K562 (cell line): ENCODE measurements around the gene PM20D2. TPM values are rescaled to one million over a fixed set of nuclear protein-coding genes. Genes with fewer than 3 reads are reported as not detected.

Experiments used
- ATAC-seq: fragments of 200-7000 bp; cut with Tn5 transposase; 3 replicates; pipeline ENCODE4 v1.9.1; 2020; ENCODE audit warnings: moderate library complexity
- BruUV-seq: library from RNA; stranded (reverse); fragments of 400-500 nt; replicated peaks from 2 replicates; lab custom pipeline; 2021; lab: Mats Ljungman, UMichigan
- CTCF ChIA-PET: fragments of 300-600 bp; formaldehyde crosslinking; extraction: SDS; loops from one replicate; lab custom pipeline; 2021; ENCODE audit warnings: low intra/inter-chr PET ratio; lab: Yijun Ruan, JAX
- POLR2A ChIA-PET: fragments of 300-600, 350-650 bp; sonication (Branson Sonifier 250); formaldehyde crosslinking; extraction: SDS; loops from one replicate; lab custom pipeline; 2021; ENCODE audit warnings: antibody characterized with exemption, inconsistent platforms; lab: Yijun Ruan, JAX
- DNase-seq, 4 experiments: peaks; one replicate each; pipeline versions ENCODE4 v3.0.0 to v3.0.0-alpha.2; 2011 to 2018; ENCODE audit warnings: low spot score in 3 of 4, mixed read lengths in 3 of 4; ENCODE audit errors: extremely low read depth in 1 of 4
- FAIRE-seq: peaks from 2 replicates; lab custom pipeline; 2011; peaks lifted over from hg19 to GRCh38; lab: Jason Lieb, UNC
- H2AFZ ChIP-seq: 2 replicates; pipeline ENCODE4 v1.6.0; 2011; ENCODE audit warnings: low read depth, low read length, control low read depth, inconsistent platforms
- H3K27ac ChIP-seq: fragments of 200-600 bp; 3 replicates; pipeline ENCODE4 v1.8.0; 2011; ENCODE audit warnings: low read depth, mild to moderate bottlenecking, control low read depth, inconsistent platforms, low read length, moderate library complexity, mixed read lengths; ENCODE audit errors: extremely low read depth
- H3K27me3 ChIP-seq, 2 experiments: fragments of 300-600 bp in 1 of 2; 2 replicates in 1 of 2; 3 replicates in 1 of 2; pipeline versions ENCODE4 v1.6.0 to v1.8.0; 2011; ENCODE audit warnings: inconsistent platforms in 2 of 2, low read length in 2 of 2, mild to moderate bottlenecking in 1 of 2, mixed read lengths in 1 of 2, moderate library complexity in 1 of 2; ENCODE audit not compliant: control insufficient read depth in 2 of 2, insufficient read depth in 2 of 2
- H3K36me3 ChIP-seq: fragments of 300-600 bp; 3 replicates; pipeline ENCODE4 v1.8.0; 2011; ENCODE audit warnings: mild to moderate bottlenecking, low read length, inconsistent platforms; ENCODE audit not compliant: control insufficient read depth, insufficient read depth
- H3K4me1 ChIP-seq, 2 experiments: fragments of 200-600 bp in 1 of 2; replicated peaks in 1 of 2; 2 replicates in 1 of 2; 3 replicates in 1 of 2; pipeline versions ENCODE4 v1.5.1 to v1.8.0; 2011; ENCODE audit warnings: inconsistent platforms in 2 of 2, low read length in 2 of 2, mild to moderate bottlenecking in 1 of 2, mixed read lengths in 1 of 2, moderate library complexity in 1 of 2; ENCODE audit not compliant: control insufficient read depth in 2 of 2, insufficient read depth in 2 of 2
- H3K4me2 ChIP-seq: 2 replicates; pipeline ENCODE4 v1.6.1; 2011; ENCODE audit warnings: low read length, control low read depth, inconsistent platforms, mixed read lengths; ENCODE audit not compliant: insufficient read depth
- H3K4me3 ChIP-seq: fragments of 200-600 bp; sonication (generic), shearing (Covaris generic); 2 replicates; pipeline ENCODE4 v1.5.1; 2016; ENCODE audit warnings: control low read depth, inconsistent platforms
- H3K79me2 ChIP-seq: fragments of 200-600 bp; 3 replicates; pipeline ENCODE4 v1.8.0; 2011; ENCODE audit warnings: low read length, inconsistent platforms; ENCODE audit not compliant: control insufficient read depth, insufficient read depth
- H3K9ac ChIP-seq, 2 experiments: 2 replicates each; pipeline versions ENCODE4 v1.6.0 to v1.6.1; 2011; ENCODE audit warnings: low read depth in 2 of 2, low read length in 2 of 2, control low read depth in 1 of 2, inconsistent platforms in 1 of 2, mild to moderate bottlenecking in 1 of 2, mixed read lengths in 1 of 2; ENCODE audit not compliant: insufficient read depth in 1 of 2
- H3K9me1 ChIP-seq: one replicate; pipeline ENCODE4 v1.6.0; 2011; ENCODE audit warnings: inconsistent platforms, mild to moderate bottlenecking, low read length, moderate library complexity; ENCODE audit not compliant: control insufficient read depth, insufficient read depth
- H3K9me3 ChIP-seq: replicated peaks from 2 replicates; pipeline ENCODE4 v1.5.1; 2011; ENCODE audit warnings: low read depth, low read length, inconsistent platforms; ENCODE audit not compliant: control insufficient read depth, insufficient read depth
- H4K20me1 ChIP-seq: replicated peaks from 2 replicates; pipeline ENCODE4 v1.6.1; 2011; ENCODE audit warnings: low read length, inconsistent platforms, mixed read lengths; ENCODE audit not compliant: control insufficient read depth, insufficient read depth
- AFF4 ChIP-seq: sonication (generic); formaldehyde crosslinking; IDR thresholded peaks from 2 replicates; pipeline ENCODE4 v1.8.0; 2023; ENCODE audit warnings: mild to moderate bottlenecking, missing genetic modification reagents
- BRD4 ChIP-seq: fragments of 200-600 bp; sonication (generic); IDR thresholded peaks from 2 replicates; pipeline ENCODE4 v1.6.1; 2017; ENCODE audit warnings: inconsistent platforms
- DEAF1 ChIP-seq: fragments of 450-650 bp; formaldehyde crosslinking; IDR thresholded peaks from 2 replicates; pipeline ENCODE4 v1.4.0; 2020; ENCODE audit warnings: mild to moderate bottlenecking, moderate library complexity
- MIER1 ChIP-seq: fragments of 450-650 bp; IDR thresholded peaks from 2 replicates; pipeline ENCODE4 v1.6.1; 2016; ENCODE audit warnings: antibody characterized with exemption, mild to moderate bottlenecking, low read depth
- MTA3 ChIP-seq: fragments of 450-650 bp; formaldehyde crosslinking; IDR thresholded peaks from 2 replicates; pipeline ENCODE4 v1.6.1; 2017; ENCODE audit warnings: mild to moderate bottlenecking, borderline replicate concordance
- ZNF75A ChIP-seq: fragments of 450-650 bp; formaldehyde crosslinking; IDR thresholded peaks from 2 replicates; pipeline ENCODE4 v1.4.0; 2020; ENCODE audit warnings: mild to moderate bottlenecking
- WGBS: fragments of 100-300 bp; shearing (Covaris generic); methylation state at CpG from one replicate; pipeline ENCODE4 v1.1.6; 2016; ENCODE audit warnings: low coverage, mixed read lengths; ENCODE audit not compliant: insufficient coverage; ENCODE audit errors: missing lambda C conversion rate; 5-methylcytosine and 5-hydroxymethylcytosine counted together
- in situ Hi-C: fragments of 300-500 bp; cut with MboI; formaldehyde crosslinking; loops from 4 replicates; pipeline ENCODE4 v1.15.0; 2018; ENCODE audit warnings: inconsistent platforms, mixed read lengths
- intact Hi-C: fragments of 100-400 bp; cut with micrococcal nuclease; formaldehyde crosslinking; loops from 2 replicates; pipeline ENCODE4 v1.14.2; 2022
- polyA plus RNA-seq, 8 experiments: library from polyadenylated mRNA; depleted of rRNA in 4 of 8; stranded (reverse) in 5 of 8; unstranded in 3 of 8; fragments of >200 nt; fragmentation: Nextera tagmentation in 2 of 8; fragmentation: Illumina TruSeq in 1 of 8; extraction: Ambion mirVana in 2 of 8; extraction: Trizol in 1 of 8; gene quantifications; 2 replicates each; pipeline versions ENCODE4 v1.2.1 to v1.2.3, GENCODE V29; 2011 to 2014; ENCODE audit warnings: inconsistent platforms in 1 of 8, missing spikeins in 1 of 8
- total RNA-seq, 7 experiments: library from RNA; depleted of rRNA in 6 of 7; stranded (reverse); fragments of >200 nt in 6 of 7; fragmentation: Illumina TruSeq in 2 of 7; extraction: Trizol in 2 of 7; gene quantifications; 2 replicates each; pipeline versions ENCODE4 v1.2.1 to v1.2.3, GENCODE V29; 2011 to 2021; ENCODE audit warnings: low replicate concordance in 1 of 7
- TF ChIP-seq, protein P1 (sequence below): fragments of 250-450 bp; sonication (Bioruptor Pico); IDR thresholded peaks from 2 replicates; pipeline ENCODE4 v1.5.0; 2020; ENCODE audit warnings: mild to moderate bottlenecking, borderline replicate concordance
- TF ChIP-seq, protein P2 (sequence below): sonication (generic); formaldehyde crosslinking; IDR thresholded peaks from 2 replicates; pipeline ENCODE4 v1.8.0; 2022; ENCODE audit warnings: missing genetic modification reagents, mild to moderate bottlenecking, moderate library complexity, borderline replicate concordance
- TF ChIP-seq, protein P3 (sequence below), 2 experiments: IDR thresholded peaks; 2 replicates each; pipeline ENCODE4 v1.6.1; 2012; ENCODE audit warnings: improper control_type of control experiment in 2 of 2, low read depth in 2 of 2, low read length in 2 of 2, borderline replicate concordance in 1 of 2

Gene PM20D2
- total and polyA plus RNA-seq, 9 of the 15 experiments (the other 6 are each of a cell fraction or from before 2014, with no cell fraction given), result 0.30 to 2.6 (median 1.00) TPM

DNA sequence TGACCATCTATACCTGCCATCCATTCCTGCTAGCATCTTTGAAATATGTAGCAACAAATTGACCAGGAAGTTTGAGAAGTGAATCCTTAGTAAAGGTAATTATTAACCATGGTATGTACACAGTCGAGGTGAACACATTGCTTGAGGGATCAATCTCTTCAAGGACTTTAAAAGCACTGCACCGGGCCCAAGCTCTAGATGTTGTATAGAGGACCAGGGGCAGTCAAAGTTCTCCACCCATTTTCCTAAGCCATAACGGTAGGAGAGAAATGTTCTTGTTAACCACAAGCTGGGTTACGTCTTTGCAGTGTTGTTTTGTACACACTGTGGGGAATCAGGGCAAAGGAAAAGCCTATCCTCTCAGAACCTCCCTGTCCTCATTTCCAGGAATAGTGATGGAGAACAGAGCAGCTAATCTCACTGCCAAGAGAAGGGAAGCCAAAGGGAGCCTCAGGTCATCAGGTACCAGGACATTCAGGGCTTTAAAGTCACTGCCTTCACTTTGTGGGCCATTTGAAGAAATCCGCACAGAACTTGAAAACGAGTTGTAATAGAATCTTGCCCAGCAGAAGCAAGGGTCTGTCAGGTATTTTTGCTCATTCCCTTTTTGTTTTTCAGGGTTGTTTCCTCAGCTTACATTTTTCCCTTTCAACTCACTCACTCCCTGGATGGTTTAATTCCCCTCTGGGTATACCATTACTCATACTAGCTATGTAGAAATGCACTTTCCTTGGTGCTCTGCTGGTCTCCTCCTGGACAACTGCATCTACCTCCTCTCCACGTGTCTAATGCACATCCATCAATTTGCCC is 5.3 kb upstream of the PM20D2 start:
- in situ Hi-C loops, result no loop called here
- H4K20me1 ChIP-seq, result no peaks in the 10 kb centered on the region
- ATAC-seq (no peak), FAIRE-seq (no peak), DNase-seq (no peak)
- H3K9me3 ChIP-seq, result no peaks in the 10 kb centered on the region
- peaks cover 0 to 7% of the 10 kb centered on the region in 2 experiments; a peak in 3 of 5 replicates for H3K27me3 ChIP-seq
- H3K4me1 ChIP-seq, result peaks cover 0 to under 1% of the 10 kb centered on the region in 2 experiments; a peak in 1 of 5 replicates
- H3K4me3 ChIP-seq, result no peak overlapping the region
- ChIA-PET CTCF (no interaction called here), POLR2A (interaction anchor here (0.5 to 1.5 kb wide), 4 partner anchors 15 to 648 kb away, joined by 3 to 4 read pairs (median 4); no protein-coding TSS in a partner anchor)
- H3K36me3 ChIP-seq, result no peaks in the 10 kb centered on the region
- BruUV-seq, result no TSS peak
- no peak overlapping the region for H3K4me2 ChIP-seq
- no peak overlapping the region for H2AFZ ChIP-seq
- no peaks in the 10 kb centered on the region for H3K79me2 ChIP-seq
- no peak overlapping the region for H3K27ac ChIP-seq
- 1% methylated on average over 7 of the region's 7 CpGs for WGBS
- H3K9me1 ChIP-seq, result no peaks in the 10 kb centered on the region
- no peak overlapping the region for H3K9ac ChIP-seq
- intact Hi-C loops, result no loop called here
- TF ChIP-seq, protein P1, sequence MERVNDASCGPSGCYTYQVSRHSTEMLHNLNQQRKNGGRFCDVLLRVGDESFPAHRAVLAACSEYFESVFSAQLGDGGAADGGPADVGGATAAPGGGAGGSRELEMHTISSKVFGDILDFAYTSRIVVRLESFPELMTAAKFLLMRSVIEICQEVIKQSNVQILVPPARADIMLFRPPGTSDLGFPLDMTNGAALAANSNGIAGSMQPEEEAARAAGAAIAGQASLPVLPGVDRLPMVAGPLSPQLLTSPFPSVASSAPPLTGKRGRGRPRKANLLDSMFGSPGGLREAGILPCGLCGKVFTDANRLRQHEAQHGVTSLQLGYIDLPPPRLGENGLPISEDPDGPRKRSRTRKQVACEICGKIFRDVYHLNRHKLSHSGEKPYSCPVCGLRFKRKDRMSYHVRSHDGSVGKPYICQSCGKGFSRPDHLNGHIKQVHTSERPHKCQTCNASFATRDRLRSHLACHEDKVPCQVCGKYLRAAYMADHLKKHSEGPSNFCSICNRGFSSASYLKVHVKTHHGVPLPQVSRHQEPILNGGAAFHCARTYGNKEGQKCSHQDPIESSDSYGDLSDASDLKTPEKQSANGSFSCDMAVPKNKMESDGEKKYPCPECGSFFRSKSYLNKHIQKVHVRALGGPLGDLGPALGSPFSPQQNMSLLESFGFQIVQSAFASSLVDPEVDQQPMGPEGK (CRISPR knock-in tag), result no peak
- TF ChIP-seq MTA3 (no peak), AFF4 (no peak), BRD4 (no peak), ZNF75A (no peak), DEAF1 (CRISPR knock-in tag) (no peak), MIER1 (no peak)
- TF ChIP-seq, protein P2, sequence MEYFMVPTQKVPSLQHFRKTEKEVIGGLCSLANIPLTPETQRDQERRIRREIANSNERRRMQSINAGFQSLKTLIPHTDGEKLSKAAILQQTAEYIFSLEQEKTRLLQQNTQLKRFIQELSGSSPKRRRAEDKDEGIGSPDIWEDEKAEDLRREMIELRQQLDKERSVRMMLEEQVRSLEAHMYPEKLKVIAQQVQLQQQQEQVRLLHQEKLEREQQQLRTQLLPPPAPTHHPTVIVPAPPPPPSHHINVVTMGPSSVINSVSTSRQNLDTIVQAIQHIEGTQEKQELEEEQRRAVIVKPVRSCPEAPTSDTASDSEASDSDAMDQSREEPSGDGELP (CRISPR knock-in tag), result no peak
- TF ChIP-seq, protein P3, sequence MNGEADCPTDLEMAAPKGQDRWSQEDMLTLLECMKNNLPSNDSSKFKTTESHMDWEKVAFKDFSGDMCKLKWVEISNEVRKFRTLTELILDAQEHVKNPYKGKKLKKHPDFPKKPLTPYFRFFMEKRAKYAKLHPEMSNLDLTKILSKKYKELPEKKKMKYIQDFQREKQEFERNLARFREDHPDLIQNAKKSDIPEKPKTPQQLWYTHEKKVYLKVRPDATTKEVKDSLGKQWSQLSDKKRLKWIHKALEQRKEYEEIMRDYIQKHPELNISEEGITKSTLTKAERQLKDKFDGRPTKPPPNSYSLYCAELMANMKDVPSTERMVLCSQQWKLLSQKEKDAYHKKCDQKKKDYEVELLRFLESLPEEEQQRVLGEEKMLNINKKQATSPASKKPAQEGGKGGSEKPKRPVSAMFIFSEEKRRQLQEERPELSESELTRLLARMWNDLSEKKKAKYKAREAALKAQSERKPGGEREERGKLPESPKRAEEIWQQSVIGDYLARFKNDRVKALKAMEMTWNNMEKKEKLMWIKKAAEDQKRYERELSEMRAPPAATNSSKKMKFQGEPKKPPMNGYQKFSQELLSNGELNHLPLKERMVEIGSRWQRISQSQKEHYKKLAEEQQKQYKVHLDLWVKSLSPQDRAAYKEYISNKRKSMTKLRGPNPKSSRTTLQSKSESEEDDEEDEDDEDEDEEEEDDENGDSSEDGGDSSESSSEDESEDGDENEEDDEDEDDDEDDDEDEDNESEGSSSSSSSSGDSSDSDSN (IDR thresholded peaks at IDR 0.05; ENCODE audit: borderline replicate concordance in 1 of 2, low read depth in 2 of 2, low read length in 2 of 2), result no peak
